RWPE2 (cell line): Measurements from ENCODE around the gene ABCC1.

Source experiments
- ATAC-seq: fragments of 200-7000 bp; cut with Tn5 transposase; 3 replicates; pipeline ENCODE4 v1.9.1; 2021; ENCODE audit warnings: low read depth
- DNase-seq: peaks from one replicate; pipeline ENCODE4 v3.0.0-alpha.2; 2020; ENCODE audit warnings: low spot score
- H3K27ac ChIP-seq: fragments of 450-650 bp; 2 replicates; pipeline ENCODE4 v1.5.1; 2017; ENCODE audit warnings: mild to moderate bottlenecking; ENCODE audit not compliant: poor library complexity, severe bottlenecking
- H3K27me3 ChIP-seq: fragments of 250-450 bp; sonication (Bioruptor Pico); 2 replicates; pipeline ENCODE4 v1.5.1; 2021; ENCODE audit warnings: mild to moderate bottlenecking, moderate library complexity; ENCODE audit not compliant: insufficient read depth, poor library complexity, severe bottlenecking
- H3K36me3 ChIP-seq: fragments of 250-450 bp; sonication (Bioruptor Pico); 2 replicates; pipeline ENCODE4 v1.5.1; 2020; ENCODE audit warnings: low read depth, mild to moderate bottlenecking, moderate library complexity
- H3K4me1 ChIP-seq: fragments of 250-450 bp; sonication (Bioruptor Pico); 2 replicates; pipeline ENCODE4 v1.5.1; 2021; ENCODE audit warnings: mild to moderate bottlenecking, moderate library complexity; ENCODE audit not compliant: insufficient read depth, poor library complexity, severe bottlenecking
- H3K4me3 ChIP-seq: fragments of 250-450 bp; sonication (Bioruptor Pico); 2 replicates; pipeline ENCODE4 v1.5.1; 2021; ENCODE audit warnings: mild to moderate bottlenecking, moderate library complexity; ENCODE audit not compliant: severe bottlenecking
- H3K9me3 ChIP-seq: fragments of 250-450 bp; sonication (Bioruptor Pico); 2 replicates; pipeline ENCODE4 v1.5.1; 2021; ENCODE audit warnings: mild to moderate bottlenecking, moderate library complexity; ENCODE audit not compliant: severe bottlenecking
- TF ChIP-seq, protein P1 (sequence below): fragments of 450-650 bp; IDR thresholded peaks from one replicate; pipeline ENCODE4 v1.5.1; 2017; ENCODE audit warnings: mild to moderate bottlenecking, moderate library complexity; ENCODE audit not compliant: poor library complexity, severe bottlenecking

Gene ABCC1

DNA sequence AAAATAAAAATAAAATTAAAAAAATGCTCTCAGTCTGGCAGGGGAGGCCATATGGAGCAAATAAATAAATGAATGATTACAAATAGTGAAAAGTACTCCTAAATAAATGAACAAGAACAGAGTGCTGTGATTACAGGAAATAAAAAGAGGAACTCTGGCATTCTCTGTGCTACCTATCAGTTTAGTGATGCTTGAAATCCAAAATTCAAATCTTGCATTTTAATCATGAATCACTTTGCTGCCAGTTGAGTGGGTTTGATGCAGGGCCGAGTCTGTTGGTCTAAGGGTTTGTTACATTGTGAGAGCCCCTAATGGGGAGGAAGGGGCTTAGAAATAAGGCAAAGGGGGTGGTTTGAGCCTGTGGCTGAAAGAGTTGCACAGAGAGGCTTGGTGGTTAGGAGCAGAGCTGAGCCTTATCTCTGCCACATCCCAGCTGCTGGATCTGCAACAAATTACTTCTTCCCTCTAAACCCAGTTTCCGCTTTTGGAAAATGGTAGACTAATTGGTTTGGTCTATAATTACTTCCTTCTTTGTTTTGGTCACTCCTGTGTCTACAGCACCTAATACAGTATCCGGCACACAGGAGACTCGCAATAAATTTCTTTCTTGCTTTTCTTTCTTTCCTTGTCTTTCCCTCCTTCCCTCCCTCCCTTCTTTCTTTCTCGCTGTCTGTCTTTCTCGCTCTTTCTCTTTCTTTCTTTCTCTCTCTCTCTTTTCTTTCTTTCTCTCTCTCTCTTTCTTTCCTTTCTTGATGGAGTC lies 6.3 kb upstream of the ABCC1 start:
- no peaks in the 10 kb centered on the region for H3K36me3 ChIP-seq
- H3K4me1 ChIP-seq: peaks cover 13% of the 10 kb centered on the region
- H3K27ac ChIP-seq: no peak overlapping the region
- ATAC-seq (no peak), DNase-seq (no peak)
- H3K9me3 ChIP-seq: no peaks in the 10 kb centered on the region
- H3K27me3 ChIP-seq: no peaks in the 10 kb centered on the region
- TF ChIP-seq, protein P1, sequence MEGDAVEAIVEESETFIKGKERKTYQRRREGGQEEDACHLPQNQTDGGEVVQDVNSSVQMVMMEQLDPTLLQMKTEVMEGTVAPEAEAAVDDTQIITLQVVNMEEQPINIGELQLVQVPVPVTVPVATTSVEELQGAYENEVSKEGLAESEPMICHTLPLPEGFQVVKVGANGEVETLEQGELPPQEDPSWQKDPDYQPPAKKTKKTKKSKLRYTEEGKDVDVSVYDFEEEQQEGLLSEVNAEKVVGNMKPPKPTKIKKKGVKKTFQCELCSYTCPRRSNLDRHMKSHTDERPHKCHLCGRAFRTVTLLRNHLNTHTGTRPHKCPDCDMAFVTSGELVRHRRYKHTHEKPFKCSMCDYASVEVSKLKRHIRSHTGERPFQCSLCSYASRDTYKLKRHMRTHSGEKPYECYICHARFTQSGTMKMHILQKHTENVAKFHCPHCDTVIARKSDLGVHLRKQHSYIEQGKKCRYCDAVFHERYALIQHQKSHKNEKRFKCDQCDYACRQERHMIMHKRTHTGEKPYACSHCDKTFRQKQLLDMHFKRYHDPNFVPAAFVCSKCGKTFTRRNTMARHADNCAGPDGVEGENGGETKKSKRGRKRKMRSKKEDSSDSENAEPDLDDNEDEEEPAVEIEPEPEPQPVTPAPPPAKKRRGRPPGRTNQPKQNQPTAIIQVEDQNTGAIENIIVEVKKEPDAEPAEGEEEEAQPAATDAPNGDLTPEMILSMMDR: no peak
- H3K4me3 ChIP-seq: no peak overlapping the region

DNA sequence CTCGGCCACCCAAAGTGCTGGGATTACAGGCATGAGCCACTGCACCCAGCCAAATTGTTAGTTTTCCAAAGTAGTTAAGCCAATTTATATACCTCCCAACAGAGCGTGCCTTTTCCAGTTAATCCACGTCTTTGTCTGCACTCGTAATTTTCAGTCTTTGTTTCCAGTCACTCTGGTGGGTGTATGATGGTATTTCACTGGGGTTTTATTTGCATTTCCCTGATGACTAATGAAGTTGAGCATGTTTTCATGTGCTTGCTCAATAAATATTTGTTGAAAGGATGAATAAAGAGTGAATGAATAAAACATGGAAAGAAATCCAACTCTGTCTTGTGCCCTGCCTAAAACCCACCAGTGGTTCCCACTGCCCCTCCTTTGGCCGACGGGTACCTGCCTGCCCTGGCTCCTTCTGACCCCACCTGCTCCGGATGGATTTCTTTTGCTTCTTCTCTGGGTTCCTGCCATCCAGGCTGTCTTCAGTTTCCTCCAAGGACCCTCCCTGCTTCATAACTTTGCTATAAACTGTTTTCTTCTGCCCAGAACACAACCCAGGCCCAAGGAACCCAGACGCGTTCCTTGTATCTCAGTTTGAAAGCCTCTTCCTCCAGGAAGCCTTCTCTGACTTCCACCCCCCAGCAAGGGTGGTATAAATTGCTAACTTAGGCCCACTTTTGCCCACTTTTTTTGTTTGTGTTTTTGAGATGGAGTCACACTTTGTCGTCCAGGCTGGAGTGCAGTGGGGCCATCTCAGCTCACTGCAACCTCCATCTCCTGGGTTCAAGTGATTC lies 3.0 kb upstream of the ABCC1 start:
- ATAC-seq: peak; percentile 83
- Histone ChIP-seq H3K9me3 (no peaks in the 10 kb centered on the region), H3K4me1 (peaks cover 13% of the 10 kb centered on the region), H3K4me3 (no peak overlapping the region), H3K36me3 (no peaks in the 10 kb centered on the region), H3K27ac (peak overlapping the region; percentile 73), H3K27me3 (no peaks in the 10 kb centered on the region)
- TF ChIP-seq, protein P1: no peak
- DNase-seq: no peak

DNA sequence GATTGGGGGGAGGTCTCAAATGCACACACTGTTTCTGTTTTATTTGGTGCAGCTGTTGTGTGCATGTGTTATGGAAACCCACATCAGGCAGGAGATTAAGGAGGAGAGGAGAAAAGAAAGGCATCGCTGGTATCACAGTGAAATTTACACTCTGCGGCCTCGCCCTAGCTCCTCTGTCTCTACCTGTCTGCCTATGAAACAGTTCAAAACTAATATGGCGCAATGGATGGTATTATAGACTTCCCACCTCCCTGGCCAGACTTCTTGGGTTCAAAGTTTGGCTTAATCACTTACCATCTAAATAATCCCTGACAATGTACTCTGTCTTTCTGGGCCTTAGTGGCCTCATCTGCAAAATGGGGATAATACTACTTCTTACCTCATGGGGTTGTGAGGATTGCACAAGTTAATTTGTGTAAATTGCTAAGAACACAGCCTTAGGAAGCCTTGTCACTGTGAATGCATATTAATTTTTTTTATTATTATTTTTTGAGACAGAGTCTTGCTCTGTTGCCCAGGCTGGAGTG lies 1.4 kb upstream of the ABCC1 start:
- no peak overlapping the region for H3K27ac ChIP-seq
- ATAC-seq: no peak
- TF ChIP-seq, protein P1: no peak
- H3K9me3 ChIP-seq: no peaks in the 10 kb centered on the region
- no peak for DNase-seq
- no peaks in the 10 kb centered on the region for H3K27me3 ChIP-seq
- H3K36me3 ChIP-seq: 0 out of 2 replicates have a peak, but pooled peaks cover 5% of the 10 kb centered on the region
- peaks cover 13% of the 10 kb centered on the region for H3K4me1 ChIP-seq
- no peak overlapping the region for H3K4me3 ChIP-seq

DNA sequence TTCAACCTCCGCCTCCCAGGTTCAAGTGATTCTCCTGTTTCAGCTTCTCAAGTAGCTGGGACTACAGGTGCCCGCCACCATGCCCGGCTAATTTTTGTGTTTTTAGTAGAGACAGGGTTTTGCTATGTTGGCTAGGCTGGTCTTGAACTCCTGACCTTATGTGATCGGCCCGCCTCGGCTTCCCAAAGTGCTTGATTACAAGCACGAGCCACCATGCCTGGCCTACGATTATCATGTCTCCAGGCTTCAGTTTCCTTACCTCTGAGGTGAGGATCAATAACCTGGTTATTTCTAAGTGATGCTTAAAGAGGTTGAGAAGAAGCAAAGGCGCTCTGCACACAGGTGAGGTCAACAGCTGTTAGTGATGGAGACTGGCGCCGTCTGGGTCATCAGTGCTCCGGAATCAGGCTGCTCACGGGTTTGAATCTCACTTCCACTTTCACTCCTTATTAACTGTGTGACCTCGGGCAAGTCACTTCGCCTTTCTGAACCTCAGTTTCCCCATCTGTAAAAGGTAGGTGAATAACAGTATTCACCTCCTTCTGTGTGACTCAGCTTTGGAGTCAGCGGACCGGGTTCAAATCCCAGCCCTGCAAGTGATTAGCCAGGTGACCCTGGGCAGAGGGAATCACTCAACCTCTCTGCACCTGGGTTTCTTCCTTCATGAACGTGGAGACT lies 745 bp upstream of the ABCC1 start:
- peak overlapping the region; percentile 91 for H3K4me3 ChIP-seq
- no peaks in the 10 kb centered on the region for H3K9me3 ChIP-seq
- H3K4me1 ChIP-seq: peaks cover 13% of the 10 kb centered on the region
- ATAC-seq: no peak
- peak overlapping the region; percentile 79 for H3K27ac ChIP-seq
- no peak for DNase-seq
- no peaks in the 10 kb centered on the region for H3K27me3 ChIP-seq
- peaks cover 5% of the 10 kb centered on the region; the same call in 1 of the 2 replicates for H3K36me3 ChIP-seq
- TF ChIP-seq, protein P1: no peak
